ENCODE results near the gene LSM5. TPM values are rescaled to one million over a fixed set of nuclear protein-coding genes. Genes with fewer than 3 reads are reported as not detected.
"Not testable (repeated sequence)": the region's sequence is repeated elsewhere in the genome, so short reads cannot be mapped to it uniquely, and the experiment has no call there.

The LSM5 gene
- total RNA-seq, 2 donors from 2014 or later = 77.4 to 103 TPM

DNA sequence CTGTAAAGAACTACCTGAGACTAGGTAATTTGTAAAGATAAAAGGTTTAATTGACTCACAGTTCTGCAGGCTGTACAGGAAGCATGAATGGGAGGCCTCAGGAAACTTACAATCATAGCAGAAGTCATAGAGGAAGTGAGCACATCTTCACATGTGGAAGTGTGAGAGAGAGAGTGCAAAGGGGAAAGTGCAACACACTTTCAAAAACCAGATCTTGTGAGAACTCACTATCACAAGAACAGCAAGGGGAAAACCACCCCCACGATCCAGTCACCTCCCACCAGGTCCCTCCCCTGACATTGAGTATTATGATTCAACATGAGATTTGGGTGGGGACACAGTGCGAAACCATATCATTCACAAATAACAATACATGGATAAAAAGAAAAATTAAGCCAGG is 29.6 kb upstream of the LSM5 start:
- H3K9me3 Mint-ChIP-seq = peaks cover 4 to 10% of the 10 kb centered on the region in 2 donors
- no peaks in the 10 kb centered on the region for H3K27me3 Mint-ChIP-seq (ENCODE audit: low read depth)
- no peak overlapping the region for H3K27ac Mint-ChIP-seq
- peaks cover 17 to 43% of the 10 kb centered on the region in 2 donors for H3K36me3 Mint-ChIP-seq (ENCODE audit: insufficient read depth in 2 of 2)
- H3K4me1 Mint-ChIP-seq (ENCODE audit: low read depth) = peaks cover 30% of the 10 kb centered on the region
- no peak overlapping the region for H3K4me3 Mint-ChIP-seq
- DNase-seq = no peak
- peak in 1 of 2 donors; percentile 35 for ATAC-seq (replicated peaks in 1 of 2)

DNA sequence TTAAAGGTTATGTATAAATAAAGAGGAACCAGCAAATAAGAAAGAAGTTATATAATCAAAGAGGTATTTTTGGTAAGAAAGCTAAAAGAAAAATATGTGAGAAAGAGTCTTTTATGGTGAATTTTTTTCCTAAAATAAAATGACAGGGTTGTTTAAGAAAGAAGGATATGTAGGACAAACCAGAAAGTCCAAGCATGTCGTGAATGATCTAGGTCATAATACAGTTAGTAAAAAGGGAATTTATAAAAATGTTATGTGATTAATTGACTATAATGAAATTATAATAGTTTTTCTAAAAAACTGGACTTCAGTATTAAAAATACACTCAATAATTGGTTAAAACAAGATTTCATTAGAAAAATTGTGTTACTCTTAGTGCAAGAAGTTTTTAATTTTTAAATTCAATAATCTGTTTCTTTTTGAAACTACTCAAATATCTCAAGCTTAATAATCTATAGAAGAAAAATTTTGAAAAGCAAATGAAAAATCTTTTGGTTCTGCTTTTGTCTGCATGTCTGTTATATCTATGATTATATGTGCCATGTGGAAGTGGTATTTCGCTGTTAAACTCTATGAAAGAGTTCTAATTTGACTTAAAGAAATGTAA is 28.5 kb upstream of the LSM5 start:
- Mint-ChIP-seq H3K4me1 (ENCODE audit: low read depth) (peaks cover 41% of the 10 kb centered on the region), H3K27me3 (ENCODE audit: low read depth) (no peaks in the 10 kb centered on the region), H3K9me3 (peaks cover 4 to 10% of the 10 kb centered on the region in 2 donors), H3K36me3 (ENCODE audit: insufficient read depth in 2 of 2) (peaks cover 18 to 43% of the 10 kb centered on the region in 2 donors), H3K27ac (no peak overlapping the region), H3K4me3 (no peak overlapping the region)
- ATAC-seq (replicated peaks in 1 of 2) = no peak
- no peak for DNase-seq

DNA sequence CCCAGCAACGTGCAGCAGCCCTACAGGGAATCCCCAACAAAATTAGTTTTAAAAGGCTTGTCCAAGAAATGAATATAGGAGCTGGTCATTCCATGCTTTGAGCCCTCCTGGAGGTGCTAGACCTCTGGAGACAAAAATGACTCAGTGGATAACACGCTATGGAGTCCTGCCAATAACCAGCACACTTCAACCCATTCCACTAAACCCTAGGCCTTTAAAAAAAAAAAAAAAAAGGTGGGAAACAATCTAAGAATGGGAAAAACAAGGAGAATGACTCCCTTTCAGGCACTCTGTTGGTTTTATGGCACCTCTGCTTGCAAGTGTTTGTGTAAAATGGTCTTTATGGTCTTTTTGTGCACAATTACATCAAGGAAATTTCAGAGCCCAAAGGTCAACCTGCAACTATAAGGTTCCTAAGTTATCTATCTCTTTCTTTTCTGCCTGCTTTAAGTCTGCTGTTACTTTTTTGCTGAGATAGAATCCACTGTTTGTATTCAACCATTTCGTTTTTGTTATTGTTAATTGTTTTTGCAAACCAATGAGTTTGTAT is 26.4 kb upstream of the LSM5 start:
- H3K27me3 Mint-ChIP-seq (ENCODE audit: low read depth) = no peaks in the 10 kb centered on the region
- ATAC-seq (replicated peaks in 1 of 2) = no peak
- peaks cover 61% of the 10 kb centered on the region for H3K4me1 Mint-ChIP-seq (ENCODE audit: low read depth)
- H3K9me3 Mint-ChIP-seq = peaks cover 2 to 10% of the 10 kb centered on the region in 2 donors
- H3K36me3 Mint-ChIP-seq (ENCODE audit: insufficient read depth in 2 of 2) = peaks cover 14 to 34% of the 10 kb centered on the region in 2 donors
- no peak overlapping the region for H3K27ac Mint-ChIP-seq
- peak overlapping the region in 1 of 2 donors; percentile 71 for H3K4me3 Mint-ChIP-seq
- no peak for DNase-seq

DNA sequence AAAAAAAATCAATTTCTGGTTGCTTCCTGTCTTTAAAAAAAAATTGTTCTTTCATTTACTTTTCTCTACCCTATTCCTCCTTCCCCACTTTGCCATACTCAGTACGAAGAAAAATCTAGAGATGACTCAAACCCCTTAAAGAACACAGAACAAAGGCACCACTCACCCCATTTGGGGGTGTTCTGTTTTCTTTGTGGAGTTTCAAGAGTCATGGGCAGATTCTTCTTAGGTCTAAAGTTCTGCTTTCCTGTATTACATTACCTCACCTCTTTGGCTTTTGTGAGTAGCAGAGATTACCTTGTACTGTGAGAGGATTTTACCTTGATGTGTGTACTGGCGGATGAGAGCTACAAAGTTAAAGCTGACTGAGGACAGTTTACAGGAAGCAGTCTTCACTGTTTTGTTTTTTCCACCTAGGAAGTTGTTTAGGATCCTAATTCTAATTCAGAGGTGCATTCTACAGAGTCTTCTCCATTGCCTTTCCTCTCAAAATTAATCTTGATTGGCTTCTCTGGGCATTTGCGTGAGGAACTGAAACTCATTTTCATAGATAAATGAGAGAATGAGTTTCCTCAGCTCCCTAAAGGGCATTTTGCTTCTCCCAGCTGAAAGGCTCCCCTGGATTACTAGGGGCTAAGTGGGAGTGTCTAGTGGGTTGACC is 25.8 kb upstream of the LSM5 start:
- ATAC-seq (replicated peaks in 1 of 2) = peak; percentile 82 to 89
- H3K4me3 Mint-ChIP-seq = peak overlapping the region; percentile 45 to 71
- H3K27ac Mint-ChIP-seq = peak overlapping the region; percentile 69
- H3K27me3 Mint-ChIP-seq (ENCODE audit: low read depth) = no peaks in the 10 kb centered on the region
- peaks cover 2 to 7% of the 10 kb centered on the region in 2 donors for H3K9me3 Mint-ChIP-seq
- DNase-seq = peak in 1 of 2 donors; percentile 19
- H3K36me3 Mint-ChIP-seq (ENCODE audit: insufficient read depth in 2 of 2) = peaks cover 10 to 30% of the 10 kb centered on the region in 2 donors
- peaks cover 68% of the 10 kb centered on the region for H3K4me1 Mint-ChIP-seq (ENCODE audit: low read depth)

DNA sequence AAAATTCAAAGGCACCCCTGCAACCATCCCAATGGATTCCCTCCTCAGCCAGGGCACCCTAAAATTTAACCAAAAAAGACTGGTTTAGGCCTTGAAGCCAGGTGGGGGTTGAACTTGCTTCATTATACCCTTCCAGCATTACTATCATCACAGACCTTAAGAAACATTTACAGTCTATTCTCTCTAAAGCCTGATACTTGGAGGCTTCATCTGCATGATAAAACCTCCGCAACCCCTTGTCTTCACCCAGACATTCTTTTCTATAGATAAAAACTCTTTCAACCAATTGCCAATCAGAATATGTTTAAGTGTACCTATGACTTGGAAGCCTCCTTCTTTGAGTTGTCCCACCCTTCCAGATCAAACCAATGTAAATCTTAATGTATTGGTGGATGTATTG is 23.0 kb upstream of the LSM5 start:
- H3K4me1 Mint-ChIP-seq (ENCODE audit: low read depth) = peaks cover 78% of the 10 kb centered on the region

DNA sequence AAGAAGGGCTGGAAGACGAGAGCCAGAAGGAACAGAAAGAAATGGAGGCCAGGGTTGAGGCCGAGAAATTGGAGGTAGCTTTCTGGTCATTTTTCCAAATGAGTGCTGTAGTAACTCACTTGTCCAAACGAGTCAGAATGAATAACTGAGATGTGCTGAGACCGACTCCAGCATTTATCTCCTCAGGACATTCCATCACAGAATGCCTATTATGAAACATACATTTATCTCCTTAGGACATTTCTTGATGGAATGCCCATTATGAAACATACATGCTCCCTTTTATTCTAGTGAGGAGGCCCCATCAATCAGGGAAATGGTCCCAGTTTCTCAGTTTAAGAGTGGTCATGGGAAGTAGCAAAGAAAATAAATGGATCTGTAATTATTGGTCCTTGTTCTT is 21.6 kb upstream of the LSM5 start:
- DNase-seq = no peak
- H3K4me3 Mint-ChIP-seq = peak overlapping the region in 1 of 2 donors; percentile 24
- peak overlapping the region; percentile 17 for H3K27ac Mint-ChIP-seq
- no peaks in the 10 kb centered on the region for H3K27me3 Mint-ChIP-seq (ENCODE audit: low read depth)
- H3K9me3 Mint-ChIP-seq = no peaks in the 10 kb centered on the region
- ATAC-seq (replicated peaks in 1 of 2) = no peak
- H3K36me3 Mint-ChIP-seq (ENCODE audit: insufficient read depth in 2 of 2) = peaks cover 1 to 6% of the 10 kb centered on the region in 2 donors
- peaks cover 85% of the 10 kb centered on the region for H3K4me1 Mint-ChIP-seq (ENCODE audit: low read depth)

More for the DNA sequence above, 23.0 kb upstream of the LSM5 start:
- no peak overlapping the region for H3K4me3 Mint-ChIP-seq
- peaks cover 0 to 2% of the 10 kb centered on the region in 2 donors for H3K9me3 Mint-ChIP-seq
- peaks cover 8 to 10% of the 10 kb centered on the region in 2 donors for H3K36me3 Mint-ChIP-seq (ENCODE audit: insufficient read depth in 2 of 2)
- no peak for ATAC-seq (replicated peaks in 1 of 2)
- H3K27me3 Mint-ChIP-seq (ENCODE audit: low read depth) = no peaks in the 10 kb centered on the region
- no peak overlapping the region for H3K27ac Mint-ChIP-seq
- DNase-seq = no peak

DNA sequence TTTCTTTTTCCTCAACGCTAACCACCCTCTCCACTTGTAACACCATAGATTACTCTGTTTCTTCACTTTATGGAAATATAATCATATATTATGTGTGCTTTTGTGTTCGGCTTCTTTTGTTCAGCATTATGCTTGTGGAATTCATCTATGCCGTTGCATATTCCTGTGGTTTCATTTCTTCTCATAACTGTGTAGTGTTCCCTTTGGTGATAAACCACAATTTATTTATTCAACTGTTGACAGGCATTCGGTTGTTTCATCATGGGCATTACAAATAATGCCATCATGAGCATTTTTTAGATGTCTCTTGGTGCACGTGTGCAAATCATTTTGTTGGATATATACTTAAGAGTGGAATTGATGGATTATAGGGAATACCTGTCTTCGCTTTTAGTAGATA is 17.2 kb upstream of the LSM5 start:
- Mint-ChIP-seq H3K4me3 (no peak overlapping the region), H3K9me3 (no peaks in the 10 kb centered on the region), H3K27me3 (ENCODE audit: low read depth) (no peaks in the 10 kb centered on the region), H3K36me3 (ENCODE audit: insufficient read depth in 2 of 2) (peaks cover 0 to 9% of the 10 kb centered on the region in 2 donors), H3K4me1 (ENCODE audit: low read depth) (peaks cover 65% of the 10 kb centered on the region), H3K27ac (peak overlapping the region; percentile 49)
- no peak for DNase-seq
- ATAC-seq (replicated peaks in 1 of 2) = no peak

DNA sequence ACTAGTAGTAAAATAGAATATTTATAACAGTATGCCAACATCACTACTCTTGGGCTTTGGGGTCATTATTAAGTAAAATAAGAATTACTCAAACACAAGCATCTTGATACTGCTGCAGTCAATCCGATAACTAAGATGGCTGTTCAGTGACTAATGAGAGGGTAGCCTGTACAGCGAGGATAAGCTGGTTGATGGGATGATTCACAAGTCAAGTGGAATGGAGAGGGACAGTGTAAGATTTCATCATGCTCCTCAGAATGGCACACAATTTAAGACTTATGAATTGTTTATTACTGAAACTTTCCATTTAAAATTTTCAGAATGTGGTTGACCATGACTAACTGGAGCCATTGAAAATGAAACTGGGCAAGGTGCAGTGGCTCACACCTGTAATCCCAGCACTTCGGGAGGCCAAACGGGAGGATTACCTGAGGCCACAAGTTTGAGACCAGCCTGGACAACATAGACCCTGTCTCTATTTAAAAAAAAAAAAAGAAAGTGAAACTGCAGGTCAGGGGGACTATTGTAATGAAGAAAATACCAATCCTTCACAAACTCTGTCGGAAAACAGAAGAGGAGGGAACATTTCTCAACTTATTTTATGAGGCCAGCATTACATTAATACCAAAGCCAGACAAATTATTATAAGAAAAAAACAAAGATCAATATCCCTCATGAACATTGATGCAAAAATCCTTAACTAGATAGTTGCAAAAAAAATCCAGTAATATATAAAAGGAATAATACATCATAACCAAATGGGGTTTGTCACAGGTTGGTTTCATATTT is 16.3 kb upstream of the LSM5 start:
- DNase-seq (peak; percentile 36 to 46), ATAC-seq (replicated peaks in 1 of 2) (peak; percentile 89 to 92)
- Mint-ChIP-seq H3K36me3 (ENCODE audit: insufficient read depth in 2 of 2) (peaks cover 0 to 9% of the 10 kb centered on the region in 2 donors), H3K27me3 (ENCODE audit: low read depth) (no peaks in the 10 kb centered on the region), H3K27ac (peak overlapping the region; percentile 93), H3K9me3 (no peaks in the 10 kb centered on the region), H3K4me1 (ENCODE audit: low read depth) (peaks cover 62% of the 10 kb centered on the region), H3K4me3 (peak overlapping the region; percentile 20 to 58)

DNA sequence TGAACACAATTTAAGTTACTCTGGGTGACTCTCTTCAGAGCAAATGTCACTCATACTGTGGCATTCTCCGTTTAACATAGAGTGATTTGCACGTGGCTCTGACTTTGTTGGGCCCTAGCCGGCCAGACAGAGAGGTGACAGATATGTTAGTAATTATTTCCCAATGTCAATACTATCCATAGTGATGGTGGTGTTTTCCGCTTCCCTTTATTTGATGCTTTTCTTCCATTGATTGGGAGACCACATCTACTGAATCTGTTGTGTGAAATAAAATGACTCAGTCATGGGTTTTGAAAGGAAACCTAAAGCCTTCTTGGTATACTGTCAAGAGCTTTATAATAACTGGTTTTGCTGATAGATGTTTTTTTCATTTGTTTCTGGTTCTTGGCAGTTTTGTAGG is 12.5 kb upstream of the LSM5 start:
- Mint-ChIP-seq H3K27ac (peak overlapping the region; percentile 59), H3K4me1 (ENCODE audit: low read depth) (peaks cover 60% of the 10 kb centered on the region), H3K27me3 (ENCODE audit: low read depth) (no peaks in the 10 kb centered on the region), H3K4me3 (peak overlapping the region; percentile 49 to 60), H3K9me3 (no peaks in the 10 kb centered on the region), H3K36me3 (ENCODE audit: insufficient read depth in 2 of 2) (peaks cover 5 to 16% of the 10 kb centered on the region in 2 donors)
- ATAC-seq (replicated peaks in 1 of 2) = peak; percentile 75 to 80
- peak; percentile 18 to 47 for DNase-seq

DNA sequence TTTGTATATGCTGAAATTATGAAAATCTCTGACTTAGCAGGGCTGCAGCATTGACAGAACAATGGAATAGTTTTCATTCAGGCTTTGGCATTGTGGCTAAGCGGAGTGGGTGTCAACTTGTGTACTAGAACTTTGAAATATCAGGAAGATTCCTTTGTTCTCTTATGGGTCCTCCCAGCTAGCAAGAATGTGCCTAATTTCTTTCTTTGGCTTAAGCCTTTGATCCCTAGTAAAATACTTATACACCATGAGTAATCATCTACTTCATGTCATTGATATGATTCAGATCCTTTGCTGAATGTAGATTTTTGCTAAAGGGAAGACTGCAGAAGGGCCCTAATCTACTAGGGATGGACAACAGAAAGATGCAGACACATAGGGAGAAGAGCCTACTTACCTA is 11.3 kb upstream of the LSM5 start:
- H3K4me3 Mint-ChIP-seq = peak overlapping the region; percentile 36 to 70
- ATAC-seq (replicated peaks in 1 of 2) (no peak), DNase-seq (no peak)
- peak overlapping the region; percentile 93 for H3K27ac Mint-ChIP-seq
- no peaks in the 10 kb centered on the region for H3K27me3 Mint-ChIP-seq (ENCODE audit: low read depth)
- H3K4me1 Mint-ChIP-seq (ENCODE audit: low read depth) = peaks cover 64% of the 10 kb centered on the region
- H3K36me3 Mint-ChIP-seq (ENCODE audit: insufficient read depth in 2 of 2) = peaks cover 5 to 16% of the 10 kb centered on the region in 2 donors
- H3K9me3 Mint-ChIP-seq = no peaks in the 10 kb centered on the region

DNA sequence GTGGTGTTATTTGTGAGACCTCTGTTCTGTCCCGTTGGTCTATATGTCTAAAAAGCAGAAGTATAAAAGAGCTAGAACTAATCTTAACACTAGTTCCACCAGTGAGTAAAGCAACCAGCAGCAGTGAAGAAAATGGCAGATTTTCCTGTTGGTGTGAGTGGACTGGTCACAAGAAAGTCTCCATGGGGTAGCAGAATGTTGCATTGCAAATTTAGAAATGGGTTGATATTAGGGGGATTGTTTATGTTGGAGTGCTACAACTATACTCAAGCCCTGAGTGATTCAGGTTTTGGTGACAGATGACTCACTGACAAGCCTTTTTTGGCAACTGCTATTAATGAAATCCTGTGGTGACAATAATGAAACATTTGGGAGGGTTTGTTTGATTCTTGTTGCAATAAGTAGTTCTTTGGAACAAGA is 10.8 kb upstream of the LSM5 start:
- no peaks in the 10 kb centered on the region for H3K27me3 Mint-ChIP-seq (ENCODE audit: low read depth)
- DNase-seq (no peak), ATAC-seq (replicated peaks in 1 of 2) (peak; percentile 27 to 35)
- no peaks in the 10 kb centered on the region for H3K9me3 Mint-ChIP-seq
- peak overlapping the region; percentile 36 to 70 for H3K4me3 Mint-ChIP-seq
- peaks cover 63% of the 10 kb centered on the region for H3K4me1 Mint-ChIP-seq (ENCODE audit: low read depth)
- peak overlapping the region; percentile 93 for H3K27ac Mint-ChIP-seq
- H3K36me3 Mint-ChIP-seq (ENCODE audit: insufficient read depth in 2 of 2) = peaks cover 8 to 16% of the 10 kb centered on the region in 2 donors

DNA sequence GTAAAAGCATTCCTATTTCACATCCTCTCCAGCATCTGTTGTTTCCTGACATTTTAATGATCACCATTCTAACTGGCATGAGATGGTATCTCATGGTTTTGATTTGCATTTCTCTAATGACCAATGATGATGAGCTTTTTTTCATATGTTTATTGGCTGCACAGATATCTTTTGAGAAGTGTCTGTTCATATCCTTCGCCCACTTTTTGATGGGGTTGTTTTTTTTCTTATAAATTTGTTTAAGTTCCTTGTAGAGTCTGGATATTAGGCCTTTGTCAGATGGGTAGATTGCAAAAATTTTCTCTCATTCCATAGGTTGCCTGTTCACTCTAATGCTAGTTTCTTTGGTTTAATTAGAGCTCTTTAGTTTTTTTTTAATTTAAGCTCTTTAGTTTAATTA is 10.0 kb upstream of the LSM5 start:
- DNase-seq; ATAC-seq (replicated peaks in 1 of 2); H3K9me3 Mint-ChIP-seq; H3K27me3 Mint-ChIP-seq (ENCODE audit: low read depth): not testable (repeated sequence)
- Mint-ChIP-seq H3K4me1 (ENCODE audit: low read depth) (peaks cover 63% of the 10 kb centered on the region), H3K36me3 (ENCODE audit: insufficient read depth in 2 of 2) (peaks cover 10 to 17% of the 10 kb centered on the region in 2 donors), H3K4me3 (peak overlapping the region; percentile 36 to 70), H3K27ac (peak overlapping the region; percentile 93)

DNA sequence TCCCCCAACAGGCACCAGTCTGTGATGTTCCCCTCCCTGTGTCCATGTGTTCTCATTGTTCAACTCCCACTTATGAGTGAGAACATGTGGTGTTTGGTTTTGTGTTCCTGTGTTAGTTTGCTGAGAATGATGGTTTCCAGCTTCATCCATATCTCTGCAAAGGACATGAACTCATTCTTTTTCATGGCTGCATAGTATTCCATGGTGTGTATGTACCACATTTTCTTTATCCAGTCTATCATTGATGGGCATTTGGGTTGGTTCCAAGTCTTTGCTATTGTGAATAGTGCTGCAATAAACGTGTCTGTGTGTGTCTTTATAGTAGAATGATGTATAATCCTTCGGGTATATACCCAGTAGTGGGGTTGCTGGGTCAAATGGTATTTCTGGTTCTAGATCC is 9.6 kb upstream of the LSM5 start:
- DNase-seq; H3K27me3 Mint-ChIP-seq (ENCODE audit: low read depth); ATAC-seq (replicated peaks in 1 of 2); H3K9me3 Mint-ChIP-seq; H3K27ac Mint-ChIP-seq: not testable (repeated sequence)
- peaks cover 63% of the 10 kb centered on the region for H3K4me1 Mint-ChIP-seq (ENCODE audit: low read depth)
- peak overlapping the region in 1 of 2 donors; percentile 70 for H3K4me3 Mint-ChIP-seq
- peaks cover 10 to 17% of the 10 kb centered on the region in 2 donors for H3K36me3 Mint-ChIP-seq (ENCODE audit: insufficient read depth in 2 of 2)

All from activated T-cell treated with anti-CD3 and anti-CD28 coated beads, Interleukin-2, amount 50 U/mL, for 72 hours (primary cell).